Raji (cell line): ENCODE measurements around the gene EAF2.

Experiments
- POLR2A ChIP-seq: IDR thresholded peaks from 2 replicates; pipeline ENCODE4 v1.6.1; 2011; ENCODE audit warnings: low read depth, low read length, control low read depth; ENCODE audit not compliant: insufficient read depth

Gene EAF2

DNA sequence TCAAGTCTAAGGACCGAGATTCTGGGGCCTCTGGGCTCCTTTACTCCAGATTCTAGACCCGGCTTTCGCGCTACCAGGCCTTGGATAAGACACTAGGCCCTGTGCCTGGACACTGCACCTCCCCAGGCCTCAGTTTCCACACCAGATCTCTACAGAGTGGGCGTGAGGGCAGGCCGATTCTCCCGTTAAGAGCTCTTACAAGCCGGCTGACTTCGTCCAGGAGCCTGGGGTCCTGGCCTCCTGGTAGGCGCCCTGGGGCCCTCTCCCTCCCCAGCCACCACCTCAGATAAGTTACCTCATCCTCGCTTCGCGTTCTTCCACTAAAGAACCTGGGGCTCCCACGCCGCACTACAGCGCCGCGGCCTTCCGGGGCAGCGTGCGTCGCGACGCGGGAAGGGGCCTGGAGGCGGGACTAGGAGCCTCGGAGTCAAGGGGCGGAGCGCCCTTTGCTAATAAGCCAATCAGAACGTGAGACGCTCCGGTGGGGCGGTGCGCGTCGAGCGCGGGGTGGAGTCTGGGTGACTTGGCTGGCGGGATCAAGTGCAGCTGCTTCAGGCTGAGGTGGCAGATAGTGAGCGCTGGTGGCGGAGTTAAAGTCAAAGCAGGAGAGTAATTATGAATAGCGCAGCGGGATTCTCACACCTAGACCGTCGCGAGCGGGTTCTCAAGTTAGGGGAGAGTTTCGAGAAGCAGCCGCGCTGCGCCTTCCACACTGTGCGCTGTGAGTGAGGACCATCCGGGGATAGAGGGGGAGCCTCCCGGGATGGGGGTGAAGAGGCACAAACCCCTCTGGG lies at the start of gene EAF2, which contains the start of gene IQCB1:
Gene EAF2, plus strand, starts transcription at position 539 of the 794 bp plus-strand sequence. Its CDS starts 77 bp downstream, at position 616.
Gene IQCB1, minus strand, starts transcription at position 390 of the 794 bp plus-strand sequence. CDS start 6,100 bp downstream, outside the sequence.
- TF ChIP-seq POLR2A = peak; percentile 99

DNA sequence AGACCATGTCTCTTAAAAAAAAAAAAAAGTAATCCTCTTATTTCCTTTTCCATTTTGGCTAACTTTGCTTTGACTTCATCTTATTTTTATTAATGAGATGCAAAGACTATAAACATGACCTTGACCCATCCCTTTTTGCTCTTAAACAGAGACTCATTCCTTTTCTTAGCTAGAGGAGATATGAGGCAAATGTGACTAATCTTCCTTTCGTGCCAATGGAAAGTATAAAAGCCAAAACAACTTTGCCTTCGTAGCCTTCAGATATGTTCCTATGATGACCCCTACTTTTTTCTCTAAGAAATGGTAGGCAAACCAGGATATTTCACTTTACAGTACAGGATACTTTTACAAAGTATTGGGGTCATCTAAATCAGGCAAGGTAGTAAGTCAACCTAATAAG lies 48.5 kb upstream of the EAF2 start:
- no peak for TF ChIP-seq POLR2A

DNA sequence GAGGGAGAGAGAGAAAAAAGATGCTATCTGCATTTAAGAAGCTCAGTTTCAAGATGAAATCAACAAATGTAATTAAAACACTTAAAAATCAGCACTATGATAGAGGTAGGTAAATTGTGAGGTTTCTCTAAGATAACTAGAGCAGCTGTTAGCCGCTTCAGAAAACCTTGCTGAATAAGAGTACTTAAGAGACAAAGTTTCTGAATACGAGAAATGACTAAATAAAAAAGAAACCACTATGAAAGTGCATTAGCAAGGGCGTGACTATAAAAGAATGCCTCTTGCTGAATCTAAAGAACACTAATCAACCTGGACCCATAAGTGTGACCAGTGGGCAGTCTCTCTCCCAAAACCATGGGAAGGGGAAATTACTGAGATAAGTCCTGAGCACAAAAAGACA lies 41.9 kb upstream of the EAF2 start:
- no peak for TF ChIP-seq POLR2A

- no peak for TF ChIP-seq POLR2A
Observed at GRCh38 chr3:121794264-121794983, 40.6 kb upstream of the EAF2 start.

DNA sequence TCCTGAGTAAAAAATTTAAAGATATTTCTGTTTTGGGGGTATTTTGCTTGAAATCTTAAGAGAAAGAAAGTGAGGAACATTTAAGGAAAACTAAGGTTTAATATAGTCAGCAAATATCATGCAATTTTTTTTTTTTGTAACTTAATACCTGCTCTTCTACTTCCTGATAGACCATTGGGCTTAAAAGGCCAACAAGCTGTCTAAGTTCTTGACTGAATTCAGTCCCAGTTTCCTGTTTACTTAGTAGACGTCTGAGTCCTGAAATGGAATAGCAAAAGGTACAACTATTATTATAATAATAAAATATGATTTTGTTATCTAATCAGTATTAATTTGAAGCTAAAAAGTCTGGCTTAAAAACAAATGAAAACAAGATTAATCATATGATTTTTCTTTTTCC lies 38.0 kb upstream of the EAF2 start:
- TF ChIP-seq POLR2A = no peak

DNA sequence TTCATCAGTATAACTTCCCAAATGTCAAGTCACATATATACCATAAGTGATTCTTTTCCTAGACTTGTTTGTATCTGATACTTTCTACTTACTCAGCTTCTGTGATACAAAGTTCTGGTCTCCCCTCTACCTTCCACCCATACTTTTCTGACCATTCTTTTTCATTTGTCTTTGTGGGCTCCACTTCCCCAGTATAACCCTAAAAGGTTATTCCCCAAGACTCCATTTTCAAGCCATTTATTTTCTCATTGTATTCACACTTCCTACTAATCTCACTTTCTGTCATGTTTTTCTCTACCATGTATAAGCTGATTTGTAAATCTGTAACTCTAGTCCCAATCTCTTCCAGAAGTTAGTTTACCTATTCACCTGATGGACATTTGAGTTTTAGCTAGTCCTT lies 34.1 kb upstream of the EAF2 start:
- TF ChIP-seq POLR2A = no peak

DNA sequence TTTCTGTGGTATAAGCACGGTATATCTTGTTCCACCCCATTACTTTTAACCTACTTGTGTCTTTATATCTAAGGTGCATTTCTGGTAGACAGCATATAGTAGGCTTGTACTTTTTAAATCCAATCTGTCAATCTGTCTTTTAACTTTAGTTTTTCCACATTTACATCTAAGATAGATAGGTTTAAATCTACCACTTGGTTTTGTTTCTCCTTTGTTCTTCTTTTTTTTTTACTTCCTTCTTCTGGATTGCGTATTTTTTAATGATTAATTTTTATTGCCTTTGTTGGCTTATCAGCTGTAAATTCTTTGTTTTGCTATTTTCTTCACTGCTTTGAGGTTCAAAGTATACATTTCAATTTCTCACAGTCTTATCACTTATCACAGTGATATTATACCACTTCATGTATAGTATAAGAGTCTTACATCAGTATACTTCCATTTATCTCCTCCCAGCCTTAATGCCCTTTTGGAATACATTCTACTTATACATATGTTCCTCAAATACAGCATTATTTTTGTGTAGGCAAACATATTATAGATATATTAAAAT lies 31.2 kb upstream of the EAF2 start:
- TF ChIP-seq POLR2A = no peak

DNA sequence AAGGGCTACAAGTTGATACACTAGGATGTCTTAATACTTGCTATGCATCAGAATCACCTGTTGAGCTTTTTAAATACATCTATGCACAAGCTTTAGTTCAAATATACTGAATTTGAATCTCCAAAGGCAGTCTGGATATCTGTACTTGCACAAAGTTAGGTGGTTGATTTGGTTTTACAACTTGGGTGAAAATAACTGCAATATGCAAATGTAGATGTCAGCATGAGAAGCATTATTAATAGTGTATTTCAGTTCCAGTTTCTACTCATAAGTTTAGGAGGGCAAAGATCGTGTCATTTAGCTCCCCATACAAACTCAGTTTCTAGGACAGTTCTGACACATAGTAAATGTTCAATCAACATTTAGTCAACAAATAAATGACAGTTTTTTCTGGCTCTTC lies 25.8 kb upstream of the EAF2 start:
- TF ChIP-seq POLR2A = no peak

DNA sequence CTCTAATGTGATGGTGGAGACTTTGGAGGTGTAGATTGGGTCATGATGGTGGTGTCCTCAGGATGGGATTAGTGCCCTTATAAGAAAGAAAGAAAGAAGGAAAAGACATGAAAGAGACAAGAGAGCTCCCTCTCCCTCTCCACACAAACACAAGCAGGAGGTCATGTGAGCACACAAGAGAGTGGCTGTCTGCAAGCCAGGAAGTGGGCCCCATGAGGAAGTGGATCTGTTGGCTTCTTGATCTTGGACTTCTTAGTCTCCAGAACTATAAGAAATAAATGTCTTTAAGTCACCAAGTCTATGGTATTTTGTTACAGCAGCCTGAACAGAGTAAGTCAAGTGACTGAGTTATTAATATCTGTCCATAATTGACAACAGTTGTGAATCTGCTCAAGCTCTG lies 17.3 kb upstream of the EAF2 start:
- TF ChIP-seq POLR2A = no peak

DNA sequence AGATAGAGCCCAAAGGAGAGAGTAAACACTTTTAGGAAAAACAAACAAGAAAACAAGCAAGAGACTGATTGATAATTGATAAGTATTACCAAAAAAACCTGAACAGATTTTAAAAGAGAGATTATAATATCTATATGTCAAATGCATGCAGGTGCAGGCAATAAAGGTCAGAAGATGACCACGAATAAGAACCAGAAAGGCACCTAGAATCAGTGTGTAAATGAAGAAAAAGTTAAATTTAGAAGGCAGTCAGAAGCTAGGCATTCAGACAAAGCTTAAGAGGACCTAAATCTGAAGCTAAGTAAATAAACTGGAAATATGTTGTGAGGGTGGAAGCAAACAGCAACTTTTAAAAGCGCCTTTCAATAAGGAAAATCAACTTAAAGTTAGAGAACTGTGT lies 16.4 kb upstream of the EAF2 start:
- TF ChIP-seq POLR2A = no peak

DNA sequence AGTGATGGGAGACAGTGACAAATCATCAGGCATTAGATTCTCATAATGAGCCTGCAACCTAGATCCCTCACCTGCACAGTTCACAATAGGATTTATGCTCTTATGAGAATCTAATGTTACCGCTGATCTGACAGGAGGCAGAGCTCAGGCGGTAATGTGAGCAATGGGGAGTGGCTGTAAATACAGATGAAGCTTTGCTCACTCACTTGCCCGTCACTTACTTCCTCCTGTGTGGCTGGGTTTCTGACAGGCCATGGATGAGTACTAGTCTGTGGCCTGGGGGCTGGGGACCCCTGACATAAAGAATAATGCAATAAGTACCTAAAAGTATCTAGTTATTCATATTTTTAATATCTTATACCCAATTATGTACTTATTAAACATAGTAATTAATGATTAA lies 15.8 kb upstream of the EAF2 start:
- TF ChIP-seq POLR2A = no peak

DNA sequence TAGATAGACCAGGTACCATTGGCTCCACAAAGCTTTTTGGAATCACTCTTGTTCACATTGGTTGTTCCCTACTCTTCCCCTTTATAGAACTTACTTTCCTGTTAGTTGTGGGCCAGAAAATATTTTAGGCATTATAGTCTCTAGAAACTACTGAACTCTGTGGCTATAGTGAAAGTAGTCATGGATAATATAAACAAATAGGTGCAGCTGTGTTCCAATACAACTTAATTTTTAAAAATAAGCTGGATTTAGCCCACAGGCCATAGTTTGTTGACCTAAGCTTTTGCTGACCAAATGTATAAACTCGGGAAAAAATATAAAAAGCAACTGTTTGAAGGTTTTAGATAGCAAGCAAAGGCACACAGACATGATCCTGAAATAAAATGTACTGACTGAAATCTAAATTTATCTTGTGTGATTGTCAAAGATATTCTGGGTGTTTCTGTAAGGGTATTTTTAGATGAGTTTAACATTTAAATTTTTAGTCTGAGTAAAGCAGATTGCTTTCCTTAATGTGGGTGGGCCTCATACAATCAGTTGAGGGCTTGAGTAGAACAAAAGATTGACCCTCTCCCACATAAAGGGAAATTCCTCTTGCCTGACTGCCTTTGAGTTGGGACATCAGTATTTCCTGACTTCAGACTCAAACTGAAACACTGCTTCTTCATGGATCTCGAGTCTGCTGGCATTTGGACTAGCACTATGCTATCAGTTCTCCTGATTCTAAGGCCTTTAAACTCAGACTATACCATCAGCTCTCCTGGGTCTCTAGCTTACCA lies 13.4 kb upstream of the EAF2 start:
- no peak for TF ChIP-seq POLR2A

DNA sequence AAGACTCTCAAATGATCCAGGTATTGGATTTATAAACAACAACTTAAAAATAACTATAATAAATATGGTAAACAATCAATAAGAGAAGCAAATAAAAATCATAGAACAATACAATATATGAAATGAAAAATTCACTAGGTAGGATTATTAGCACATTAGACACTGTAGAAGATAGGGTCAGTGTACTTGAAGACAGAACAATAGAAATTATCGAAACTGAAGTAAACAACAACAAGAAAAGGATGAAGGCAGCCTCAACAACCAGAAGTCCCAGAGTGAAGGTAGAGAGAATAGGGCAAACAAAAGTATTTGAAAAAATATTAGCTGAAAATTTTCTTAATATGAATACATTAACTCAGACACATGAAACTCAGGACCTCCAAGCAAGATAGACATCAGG lies 12.0 kb upstream of the EAF2 start:
- no peak for TF ChIP-seq POLR2A

DNA sequence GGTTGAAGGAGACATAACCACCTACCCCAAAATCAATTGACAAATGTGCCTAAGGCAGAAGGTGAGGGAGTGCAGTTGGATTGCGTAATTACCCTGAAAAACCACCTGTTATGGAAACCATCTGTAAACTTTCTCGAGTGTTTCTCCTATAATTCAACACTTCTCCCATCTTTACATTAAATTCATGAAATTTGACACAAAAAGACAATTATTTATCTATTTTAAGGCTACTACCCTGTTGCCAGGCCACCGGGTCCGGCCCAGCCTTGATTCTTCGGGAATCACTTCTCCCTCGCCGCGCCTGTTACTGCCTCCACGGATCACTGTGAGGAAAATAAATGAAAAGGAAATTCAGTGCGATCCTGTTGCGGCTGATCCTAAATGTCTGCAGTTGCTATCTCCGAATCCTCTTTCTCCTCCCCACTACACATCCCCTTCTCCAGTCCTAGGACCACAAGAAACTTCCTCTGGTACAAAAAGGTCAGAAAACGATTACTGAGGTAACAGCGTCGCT lies 795 bp upstream of the EAF2 start:
- no peak for TF ChIP-seq POLR2A

GRCh38 chr3:121835465-121835801 lies 424 bp downstream of the EAF2 start:
- TF ChIP-seq POLR2A = no peak

DNA sequence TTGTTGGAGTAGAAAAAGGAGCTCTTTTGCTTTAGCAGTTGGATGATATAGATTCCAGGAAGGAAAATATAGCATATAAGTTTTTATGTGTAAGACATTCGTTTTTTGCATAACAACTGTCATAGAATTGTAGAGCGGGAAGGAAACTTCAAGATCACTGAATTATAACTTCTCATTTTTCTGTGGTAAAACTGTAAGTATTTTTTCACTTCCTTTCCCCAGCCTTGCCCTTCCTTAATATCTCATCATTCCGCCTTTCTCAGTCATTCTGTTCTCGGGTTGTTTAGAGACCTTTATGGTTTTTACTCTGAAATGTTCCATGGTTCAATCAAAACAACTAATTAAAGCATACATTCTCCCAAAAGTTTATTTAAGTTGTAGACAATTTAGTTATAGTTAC lies 1.1 kb downstream of the EAF2 start:
- TF ChIP-seq POLR2A = no peak

- TF ChIP-seq POLR2A = no peak
Observed at GRCh38 chr3:121836481-121836880, 1.5 kb downstream of the EAF2 start.
